Activated CD4-positive, alpha-beta T cell treated with anti-CD3 and anti-CD28 coated beads for 48 hours (primary cell): Measurements from ENCODE around the gene TTC16.

Experiments
- DNase-seq: peaks from one replicate; pipeline ENCODE4 v3.0.0-alpha.2; 2020

TTC16 gene, protein sequence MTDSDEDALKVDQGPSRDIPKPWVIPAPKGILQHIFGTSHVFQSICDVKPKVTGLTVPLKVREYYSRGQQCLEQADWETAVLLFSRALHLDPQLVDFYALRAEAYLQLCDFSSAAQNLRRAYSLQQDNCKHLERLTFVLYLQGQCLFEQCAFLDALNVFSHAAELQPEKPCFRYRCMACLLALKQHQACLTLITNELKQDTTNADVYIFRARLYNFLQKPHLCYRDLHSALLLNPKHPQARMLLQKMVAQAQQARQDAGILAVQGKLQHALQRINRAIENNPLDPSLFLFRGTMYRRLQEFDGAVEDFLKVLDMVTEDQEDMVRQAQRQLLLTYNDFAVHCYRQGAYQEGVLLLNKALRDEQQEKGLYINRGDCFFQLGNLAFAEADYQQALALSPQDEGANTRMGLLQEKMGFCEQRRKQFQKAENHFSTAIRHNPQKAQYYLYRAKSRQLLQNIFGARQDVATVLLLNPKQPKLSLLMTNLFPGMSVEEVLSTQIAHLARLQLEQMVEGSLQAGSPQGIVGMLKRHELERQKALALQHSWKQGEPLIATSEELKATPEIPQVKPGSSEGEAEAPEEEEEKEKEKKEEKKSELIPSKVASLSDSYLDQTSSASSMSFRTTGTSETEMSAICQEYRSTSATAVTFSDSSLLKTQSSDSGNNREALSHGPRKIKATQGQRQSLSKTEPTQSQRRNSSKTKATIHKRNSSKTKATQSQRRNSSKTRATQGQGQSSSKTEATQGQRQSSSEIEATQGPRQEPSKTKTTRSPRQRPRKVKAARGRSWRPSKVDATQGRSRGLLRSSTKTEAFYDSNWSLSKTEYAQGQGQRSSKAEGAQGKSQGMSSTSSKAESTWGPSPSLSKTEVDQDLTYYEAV

DNA sequence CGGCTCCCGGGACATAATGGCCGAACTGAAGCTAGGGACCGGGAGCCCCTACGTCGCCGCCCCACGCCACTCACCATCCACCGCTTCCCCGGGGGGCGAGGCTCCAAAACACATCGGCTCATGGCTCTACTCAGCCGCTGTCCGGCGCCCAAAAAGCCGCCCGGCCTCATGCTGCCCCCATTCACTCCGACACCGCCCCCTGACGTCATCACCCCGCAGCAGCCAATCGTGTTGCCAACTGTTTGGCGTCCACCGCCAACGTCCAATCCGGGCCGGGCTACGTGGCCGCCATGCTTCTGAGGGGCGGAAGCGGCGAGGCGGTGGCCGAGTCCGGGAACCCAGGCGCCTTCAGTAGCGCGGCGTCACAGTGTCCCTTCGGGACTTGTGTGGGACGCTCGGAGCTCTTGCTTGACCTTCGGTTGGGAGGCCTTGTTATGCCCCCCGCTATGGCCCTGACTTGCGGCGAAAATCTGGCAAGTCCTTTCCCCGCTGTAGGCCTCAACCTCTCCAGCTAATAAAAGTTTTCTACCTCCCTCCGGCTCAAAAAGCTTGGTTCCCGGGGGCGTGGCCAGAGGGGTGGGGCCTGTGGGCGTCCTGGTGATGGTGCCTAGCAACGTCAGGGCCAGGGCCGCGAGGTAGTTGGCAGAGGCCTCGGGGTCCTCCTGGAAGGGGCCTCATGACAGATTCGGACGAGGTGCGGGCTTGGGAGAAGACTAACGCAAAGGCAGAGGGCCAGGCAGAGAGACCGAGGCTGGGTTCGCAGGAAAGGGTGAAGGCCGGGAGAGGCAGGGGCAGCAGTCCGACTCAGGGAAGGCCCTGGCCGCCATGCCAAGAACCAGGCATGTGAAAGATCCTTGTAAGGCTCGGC, at the start of gene TTC16, which contains the start of gene PTRH1:
Gene TTC16, plus strand, starts transcription at position 610 of the 868 bp plus-strand sequence. Its CDS starts 67 bp downstream, at position 677.
Gene PTRH1, minus strand, starts transcription at position 194 of the 868 bp plus-strand sequence. Its CDS starts 24 bp downstream, at position 170.
- DNase-seq = peak; percentile 98

DNA sequence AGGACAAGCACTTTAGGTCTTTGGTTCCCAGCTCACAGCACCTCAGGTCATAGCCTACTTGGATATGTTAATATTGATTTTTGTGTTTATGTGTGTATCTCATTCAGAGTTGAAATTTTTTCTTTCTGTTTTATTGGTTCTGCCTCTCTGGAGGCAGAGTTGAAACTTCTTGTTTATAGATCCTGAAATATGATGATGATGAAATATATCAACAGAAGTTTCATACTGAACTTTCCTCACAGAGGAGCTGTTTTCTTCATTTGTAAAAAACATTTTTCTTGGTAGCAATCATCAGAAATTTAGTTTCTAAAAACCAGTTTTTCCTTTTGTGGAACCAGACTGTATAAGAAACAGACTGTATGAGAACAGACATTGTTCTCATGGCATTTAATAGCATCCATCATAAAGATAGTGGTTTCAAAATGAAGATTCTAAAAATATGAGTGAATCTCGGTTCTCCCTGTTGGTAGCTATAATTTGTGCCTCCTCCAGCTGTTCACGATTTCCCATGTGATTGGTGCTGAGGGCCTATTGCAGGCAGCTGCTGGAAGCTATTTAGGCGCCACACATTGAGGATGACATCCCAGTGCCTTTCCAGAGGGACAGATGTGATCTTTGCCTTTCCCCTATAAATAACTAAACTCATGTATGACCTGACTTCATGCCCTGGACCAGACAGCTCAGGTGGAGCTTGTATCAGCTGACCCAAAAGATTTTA, 48.6 kb upstream of the TTC16 start:
- DNase-seq = no peak

DNA sequence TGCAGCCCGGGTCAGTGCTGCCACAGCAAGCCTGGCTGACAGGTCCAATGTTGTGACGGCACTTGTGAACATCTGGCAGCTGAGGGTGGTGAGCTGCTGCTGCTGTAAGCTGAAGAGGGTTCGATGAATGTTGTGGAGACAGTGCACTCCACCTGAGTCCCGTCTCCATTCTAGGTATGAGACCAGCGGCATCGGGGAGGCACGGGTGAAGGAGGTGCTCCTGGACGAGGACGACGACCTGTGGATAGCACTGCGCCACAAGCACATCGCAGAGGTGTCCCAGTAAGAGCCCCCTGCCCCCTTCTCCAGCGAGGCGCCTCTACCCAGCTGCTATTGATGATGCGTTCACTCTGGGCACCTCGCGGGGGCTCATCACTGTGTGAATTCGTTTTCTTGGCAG, 48.0 kb upstream of the TTC16 start:
- DNase-seq = no peak

DNA sequence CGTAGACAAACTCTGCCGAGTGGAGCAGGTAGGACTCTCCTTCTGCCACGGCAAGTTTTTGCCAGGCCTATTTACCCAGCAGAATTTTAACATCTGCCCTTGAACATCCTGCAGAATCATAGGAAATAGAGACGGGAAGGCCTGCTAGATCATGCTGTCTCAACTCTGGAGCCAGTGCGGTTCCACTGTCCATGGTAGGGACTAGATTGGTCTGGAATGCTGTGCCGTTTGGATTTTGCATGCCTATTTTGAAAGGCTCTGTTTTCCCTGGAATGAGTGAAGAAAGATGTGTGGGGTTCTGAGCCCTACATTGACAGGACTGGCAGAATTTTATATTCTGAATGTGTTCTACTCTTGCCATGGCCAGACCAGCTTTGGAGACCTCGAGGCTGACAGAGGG, 42.6 kb upstream of the TTC16 start:
- no peak for DNase-seq

DNA sequence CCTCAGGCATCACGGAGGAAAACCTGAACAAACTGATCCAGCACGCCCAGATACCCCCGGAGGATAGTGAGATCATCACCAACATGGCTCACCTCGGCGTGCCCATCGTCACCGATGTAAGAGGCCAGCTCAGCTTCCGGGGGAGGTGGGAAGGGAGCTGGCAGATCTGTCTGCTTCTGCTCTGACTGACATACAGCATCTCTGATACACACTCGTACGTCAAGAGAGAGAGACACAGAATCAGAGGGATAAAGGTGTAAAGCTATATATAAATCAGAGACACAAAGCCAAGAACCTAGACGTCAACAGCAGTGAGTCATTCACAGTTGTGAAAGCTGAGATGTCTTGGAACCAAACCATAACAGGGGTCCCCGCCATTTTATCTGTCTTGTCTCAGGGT, 39.2 kb upstream of the TTC16 start:
- DNase-seq = no peak

DNA sequence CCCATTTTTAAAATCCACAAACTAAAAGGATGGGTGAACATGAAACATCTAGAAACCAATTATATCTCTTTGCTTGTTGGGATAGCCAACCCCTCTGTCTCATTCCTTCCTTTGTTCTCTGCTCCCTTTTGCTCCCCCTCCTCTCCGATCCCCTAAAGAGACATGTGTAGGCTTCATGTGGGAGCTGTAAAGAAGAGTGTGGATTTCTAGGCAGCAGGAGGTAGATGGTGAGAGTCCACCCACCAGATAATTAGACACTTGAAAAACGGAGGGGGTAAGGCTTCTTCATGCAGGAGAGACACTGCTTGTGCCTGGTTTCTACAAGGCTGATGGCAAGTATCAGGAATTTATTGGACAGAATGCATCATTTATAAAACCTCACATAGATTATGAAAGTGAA, 36.4 kb upstream of the TTC16 start:
- no peak for DNase-seq

DNA sequence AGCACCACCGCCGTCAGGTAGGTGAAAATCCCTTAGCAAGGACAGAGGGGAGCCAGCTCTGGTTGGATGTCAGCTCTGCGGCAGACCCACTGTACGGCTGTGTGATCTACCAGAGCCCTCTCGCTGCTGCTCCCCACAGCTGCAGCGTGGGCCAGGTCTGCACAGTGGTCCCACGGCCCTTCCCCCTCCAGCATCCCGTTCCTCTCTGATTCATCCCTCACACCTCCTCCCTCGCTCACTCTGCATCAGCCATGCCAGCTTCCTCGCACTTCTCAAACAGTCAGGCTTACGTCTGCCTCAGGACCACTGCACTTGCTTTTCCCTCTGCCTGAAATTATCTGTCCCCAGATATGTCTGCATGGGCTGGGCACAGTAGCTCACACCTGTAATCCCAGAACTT, 35.7 kb upstream of the TTC16 start:
- no peak for DNase-seq

DNA sequence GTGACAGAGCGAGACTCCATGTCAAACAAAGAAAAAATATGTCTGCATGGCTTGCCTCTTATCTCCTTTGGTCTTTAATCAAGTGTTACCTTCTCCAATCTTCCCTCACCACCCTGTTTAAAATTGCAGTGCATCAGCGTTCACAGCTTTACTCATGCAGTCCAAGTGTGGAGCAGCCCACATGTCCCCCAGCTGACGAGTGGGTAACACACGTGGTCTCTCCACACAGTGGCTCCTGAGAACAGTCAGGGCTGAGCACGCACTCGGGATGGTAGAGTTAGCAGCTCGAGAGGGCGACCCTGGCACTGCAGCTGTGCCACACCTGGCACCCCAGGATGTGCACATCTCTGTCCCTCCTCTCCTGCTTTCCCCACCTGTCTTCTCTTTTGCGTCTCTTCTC, 35.0 kb upstream of the TTC16 start:
- no peak for DNase-seq

DNA sequence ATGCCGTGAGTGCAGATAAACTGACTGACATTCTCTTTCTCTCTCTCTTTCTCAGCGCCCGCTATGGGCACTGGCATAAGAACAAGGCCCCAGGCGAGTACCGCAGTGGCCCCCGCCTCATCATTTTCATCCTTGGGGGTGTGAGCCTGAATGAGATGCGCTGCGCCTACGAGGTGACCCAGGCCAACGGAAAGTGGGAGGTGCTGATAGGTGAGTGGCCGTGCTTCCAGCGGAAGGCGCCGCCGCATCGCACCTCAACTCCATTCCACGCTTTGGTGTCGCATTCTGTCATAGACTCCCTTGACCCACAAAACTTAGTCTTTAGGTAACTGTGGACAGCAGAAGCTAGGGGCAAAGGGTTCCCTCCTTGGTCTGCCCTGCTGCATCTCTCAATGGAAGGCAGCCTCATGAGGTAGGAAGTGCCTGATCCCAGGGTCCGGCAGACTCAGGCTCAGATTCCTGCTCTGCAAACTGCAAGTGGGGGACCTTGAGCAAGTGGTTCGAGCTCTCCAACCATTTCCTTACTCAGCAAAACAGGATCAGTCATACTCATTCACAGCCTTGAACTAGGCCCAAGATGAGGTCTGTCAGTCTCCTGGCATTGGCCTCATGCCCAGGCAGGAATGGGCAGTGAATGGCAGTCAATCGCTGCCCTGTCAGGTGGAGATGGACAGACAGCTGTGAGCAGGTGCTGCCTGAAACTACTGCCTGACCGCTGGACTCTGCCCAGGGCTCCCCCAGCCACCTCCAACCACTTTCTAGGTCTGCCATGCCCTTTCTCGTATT, 33.3 kb upstream of the TTC16 start:
- DNase-seq = no peak

DNA sequence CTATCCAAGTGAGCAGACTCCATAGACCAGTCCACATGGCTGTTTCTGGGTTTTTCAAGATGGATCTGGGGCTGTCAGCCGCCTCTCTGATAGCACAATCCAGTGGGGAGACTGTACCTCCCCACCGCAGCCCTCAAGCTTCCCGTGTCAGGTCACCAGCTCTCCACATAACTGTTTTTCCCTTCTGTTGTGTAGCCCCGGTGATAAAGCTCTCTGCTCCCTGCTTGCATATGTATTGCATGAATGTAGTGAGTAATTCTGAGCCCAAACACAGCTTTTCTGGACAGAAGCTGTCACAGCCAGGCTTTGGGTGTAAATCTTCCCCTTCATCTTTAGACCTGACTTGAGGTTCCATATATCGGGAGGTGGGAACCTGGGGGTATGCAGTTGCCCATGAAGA, 32.2 kb upstream of the TTC16 start:
- DNase-seq = no peak

DNA sequence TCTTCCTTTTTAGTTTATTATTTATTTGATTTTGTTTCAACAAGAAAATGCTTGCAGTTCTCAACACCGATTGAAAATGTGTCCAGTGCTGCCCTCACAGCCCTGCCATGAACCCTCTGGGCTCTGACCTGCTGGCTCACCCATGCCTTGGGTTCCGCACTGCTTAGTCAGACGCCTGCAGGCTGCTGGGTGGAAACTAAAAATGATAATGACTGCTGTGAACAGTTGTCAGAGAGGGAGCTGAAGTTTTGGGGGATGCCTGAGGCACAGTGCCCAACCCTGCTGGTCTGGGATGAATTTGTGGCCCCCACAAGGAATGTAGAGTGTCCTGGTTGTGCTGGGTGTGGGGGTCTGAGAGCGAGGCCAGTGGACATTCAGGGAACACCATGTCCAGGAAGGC, 31.3 kb upstream of the TTC16 start:
- no peak for DNase-seq

DNA sequence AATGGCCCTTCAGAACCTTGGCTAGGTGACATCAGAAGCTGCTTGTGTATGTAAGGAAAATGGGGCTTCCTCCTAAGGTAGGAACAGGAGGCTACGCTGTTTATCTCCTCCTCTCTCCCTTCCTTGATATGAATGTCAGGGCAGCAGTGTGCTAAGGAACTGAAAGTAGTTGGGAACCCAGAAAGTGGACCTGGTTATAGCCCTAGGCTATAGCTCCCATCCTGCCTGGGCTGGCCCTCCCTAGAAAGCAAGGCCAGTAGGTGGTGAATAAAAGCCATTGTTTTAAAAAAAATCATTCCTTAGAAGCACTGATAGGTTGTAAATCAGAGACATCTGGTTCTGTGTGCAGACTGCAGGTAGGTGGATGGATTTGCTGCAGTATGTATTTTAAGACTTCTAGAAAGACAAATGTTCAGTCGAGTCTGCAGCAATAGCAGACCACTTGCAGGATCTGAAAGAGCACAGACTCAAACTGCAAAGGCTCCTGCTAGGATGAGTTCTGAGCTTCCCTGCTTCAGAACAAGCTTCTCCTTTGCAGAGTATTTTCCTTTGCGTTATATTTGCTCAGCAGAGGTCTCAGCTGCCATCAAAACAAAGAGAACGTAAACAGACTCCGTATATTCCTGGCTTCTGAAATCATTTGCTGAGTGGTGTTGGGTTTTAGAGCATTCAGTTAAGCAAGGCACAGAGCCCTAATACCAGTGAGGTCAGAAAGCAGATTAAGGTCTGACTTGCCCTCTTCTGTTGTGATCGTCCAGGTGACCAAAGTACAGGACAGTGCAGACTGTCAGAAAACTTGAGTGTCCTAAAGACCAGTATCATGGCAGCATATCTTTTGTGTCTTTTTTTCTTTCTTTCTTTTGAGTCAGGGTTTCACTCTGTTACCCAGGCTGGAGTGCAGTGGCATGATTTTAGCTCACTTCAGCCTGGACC, 29.2 kb upstream of the TTC16 start:
- DNase-seq = no peak

DNA sequence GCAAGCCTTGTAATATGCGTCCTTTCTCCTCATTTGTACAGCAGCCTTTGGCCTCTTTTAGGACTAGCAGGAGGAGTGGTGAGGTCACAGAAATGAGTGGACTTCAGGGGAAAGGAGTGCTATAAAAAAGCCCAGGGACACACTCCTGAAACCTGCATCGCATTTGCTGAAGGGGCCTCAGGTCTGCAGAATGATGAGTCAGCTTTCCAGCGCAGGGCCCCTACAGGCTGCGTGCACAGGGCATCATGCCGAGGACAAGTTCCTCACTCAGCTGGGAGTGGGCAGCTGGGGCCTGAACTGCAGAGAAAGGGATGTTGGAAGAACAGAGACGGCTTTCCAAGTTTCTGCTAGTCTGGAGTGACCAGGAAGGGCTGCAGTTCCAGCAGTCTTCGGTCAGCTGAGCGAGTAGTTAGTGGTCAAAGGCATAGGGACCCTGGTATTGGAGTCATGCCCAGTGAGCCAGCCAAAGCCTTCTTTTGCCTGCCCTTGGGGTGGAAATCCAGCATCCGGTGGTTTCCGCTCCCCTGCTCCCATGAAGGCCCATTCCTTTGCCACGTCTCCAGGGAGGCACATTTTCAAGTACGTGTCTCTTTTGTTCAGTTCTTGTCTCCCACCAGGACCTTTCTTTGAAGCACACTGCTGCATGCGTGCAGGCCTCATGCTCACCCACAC, 26.4 kb upstream of the TTC16 start:
- DNase-seq = no peak

DNA sequence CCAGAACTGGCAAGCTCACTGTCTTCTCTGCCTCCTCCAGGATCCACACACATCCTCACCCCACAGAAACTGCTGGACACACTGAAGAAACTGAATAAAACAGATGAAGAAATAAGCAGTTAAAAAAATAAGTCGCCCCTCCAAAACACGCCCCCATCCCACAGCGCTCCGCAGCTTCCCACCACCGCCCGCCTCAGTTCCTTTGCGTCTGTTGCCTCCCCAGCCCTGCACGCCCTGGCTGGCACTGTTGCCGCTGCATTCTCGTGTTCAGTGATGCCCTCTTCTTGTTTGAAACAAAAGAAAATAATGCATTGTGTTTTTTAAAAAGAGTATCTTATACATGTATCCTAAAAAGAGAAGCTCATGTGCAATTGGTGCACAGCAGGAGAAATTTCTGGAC, 25.1 kb upstream of the TTC16 start:
- DNase-seq = no peak

DNA sequence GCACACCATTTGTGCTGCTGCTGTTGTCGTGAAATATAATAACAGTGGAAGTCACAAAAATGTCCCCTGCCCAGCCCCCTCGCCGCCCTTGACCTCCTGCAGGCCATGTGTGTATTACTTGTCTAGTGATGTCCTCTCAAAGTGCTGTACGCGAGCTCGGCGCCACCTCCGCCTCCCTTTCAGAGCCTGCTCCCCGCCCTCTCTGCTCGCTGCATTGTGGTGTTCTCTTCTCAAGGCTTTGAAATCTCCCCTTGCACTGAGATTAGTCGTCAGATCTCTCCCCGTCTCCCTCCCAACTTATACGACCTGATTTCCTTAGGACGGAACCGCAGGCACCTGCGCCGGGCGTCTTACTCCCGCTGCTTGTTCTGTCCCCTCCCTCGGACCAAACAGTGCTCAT, 23.8 kb upstream of the TTC16 start:
- DNase-seq = no peak

DNA sequence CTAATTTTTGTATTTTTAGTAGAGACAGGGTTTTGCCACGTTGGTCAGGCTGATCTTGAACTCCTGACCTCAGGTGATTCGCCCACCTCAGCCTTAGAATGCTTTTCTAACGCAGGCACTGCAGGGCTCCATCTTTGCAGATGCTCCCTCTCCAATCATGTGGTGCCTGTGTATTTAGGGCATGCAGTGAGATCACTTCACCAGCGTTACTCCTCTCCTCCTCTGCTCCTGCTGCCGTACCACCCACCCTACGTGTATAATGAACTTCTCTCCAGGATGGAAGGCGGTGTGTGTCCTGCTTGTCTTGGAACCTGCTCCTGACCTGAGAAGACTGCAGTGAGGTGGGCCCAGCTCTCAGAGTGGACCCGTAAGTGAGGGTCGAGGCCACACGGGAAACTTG, 22.7 kb upstream of the TTC16 start:
- no peak for DNase-seq

DNA sequence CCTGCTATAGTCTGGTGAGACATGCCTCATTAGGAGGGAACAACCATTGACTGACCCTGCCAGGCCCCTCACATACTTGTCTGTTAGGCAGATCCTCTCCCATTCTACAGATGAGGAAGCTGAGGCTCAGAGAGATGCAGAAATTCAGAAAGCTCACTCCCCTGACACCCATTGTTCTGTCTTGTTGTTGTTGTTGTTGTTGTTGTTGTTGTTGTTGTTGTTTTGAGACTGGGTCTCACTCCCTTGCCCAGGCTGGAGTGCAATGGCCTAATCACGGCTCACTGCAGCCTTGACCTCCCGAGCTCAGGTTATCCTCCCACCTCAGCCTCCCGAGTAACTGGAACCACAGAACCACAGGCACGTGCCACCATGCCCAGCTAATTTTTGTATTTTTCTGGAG, 22.2 kb upstream of the TTC16 start:
- no peak for DNase-seq

DNA sequence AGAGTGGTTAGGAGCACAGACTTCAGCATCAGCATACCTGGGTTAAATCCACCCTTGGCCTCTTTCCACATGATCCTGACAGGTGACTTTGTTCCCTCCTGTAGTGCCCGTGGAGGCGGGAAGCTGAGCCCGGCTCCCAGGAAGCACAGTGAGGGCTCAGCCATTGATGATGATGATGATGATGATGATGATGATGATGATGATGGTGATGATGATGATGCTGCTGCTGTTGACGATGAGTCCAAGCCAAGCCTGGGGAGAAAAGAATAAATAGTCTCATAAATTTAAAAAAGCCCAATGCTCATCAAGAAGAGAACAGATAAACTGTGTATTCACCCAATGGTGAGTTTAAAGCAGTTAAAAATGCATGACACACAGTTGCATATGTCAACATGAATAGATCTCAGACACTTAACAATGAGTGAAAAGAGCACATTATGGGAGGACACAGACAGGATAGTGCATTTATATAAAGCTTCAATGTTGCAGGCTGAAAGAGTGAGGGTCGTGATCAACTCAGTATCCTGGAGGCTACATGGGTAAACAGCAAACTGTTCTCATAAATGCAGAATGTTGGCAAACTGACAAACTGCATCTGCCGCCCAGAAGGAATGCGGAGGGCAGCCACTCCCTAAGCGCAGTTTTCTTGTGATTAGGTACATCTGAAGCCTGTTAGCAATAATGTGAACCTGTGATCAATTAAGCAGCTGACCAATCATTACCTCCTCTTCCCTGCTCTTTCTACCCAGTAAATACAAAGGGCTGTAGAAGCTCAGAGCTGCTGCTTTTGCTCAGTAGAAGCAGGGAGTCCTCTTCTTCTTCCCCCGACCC, 20.8 kb upstream of the TTC16 start:
- DNase-seq = no peak

DNA sequence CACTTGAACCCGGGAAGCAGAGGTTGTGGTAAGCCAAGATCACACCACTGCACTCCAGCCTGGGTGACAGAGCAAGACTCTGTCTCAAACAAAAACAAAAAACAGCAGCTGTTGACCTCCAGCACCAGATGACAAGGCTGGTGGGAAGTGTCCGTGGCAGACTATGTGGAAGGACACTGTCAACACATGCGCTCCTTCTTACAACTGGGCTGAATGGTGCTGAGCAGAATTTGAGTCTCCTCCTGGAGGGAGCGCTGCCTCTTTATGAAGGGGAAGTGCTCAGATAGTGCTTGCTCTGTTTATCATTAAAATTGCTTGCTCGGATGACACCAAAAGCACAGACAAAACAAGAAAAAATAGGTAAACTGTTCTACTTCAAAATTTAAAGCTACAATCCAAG, 18.3 kb upstream of the TTC16 start:
- no peak for DNase-seq
